Epidermal melanocyte (primary cell): ENCODE data around the gene C5orf24.
A peak's percentile ranks its signal among the peaks of the same experiment; 100 is the strongest.
"Not testable (repeated sequence)": the region's sequence is repeated elsewhere in the genome, so short reads cannot be mapped to it uniquely, and the experiment has no call there.

Experiments used
- DNase-seq: peaks from one replicate; pipeline ENCODE4 v3.0.0; 2011; ENCODE audit warnings: low spot score; ENCODE audit not compliant: insufficient read length

C5orf24 gene

DNA sequence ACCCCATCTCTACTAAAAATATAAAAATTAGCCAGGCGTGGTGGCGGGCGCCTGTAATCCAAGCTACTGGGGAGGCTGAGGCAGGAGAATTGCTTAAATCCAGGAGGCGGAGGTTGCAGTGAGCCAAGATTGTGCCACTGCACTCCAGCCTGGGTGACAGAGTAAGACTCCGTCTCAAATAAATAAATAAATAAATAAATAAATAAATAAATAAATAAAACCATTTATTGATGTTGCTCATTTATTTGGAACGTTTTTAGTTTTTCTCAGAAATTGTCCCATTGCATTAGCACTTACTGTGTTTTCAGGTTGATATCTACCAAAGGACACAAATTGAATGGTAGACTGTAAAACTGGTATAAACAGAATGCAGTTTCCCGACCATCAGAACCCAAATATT, 10.7 kb downstream of the C5orf24 start:
- DNase-seq, result not testable (repeated sequence)

DNA sequence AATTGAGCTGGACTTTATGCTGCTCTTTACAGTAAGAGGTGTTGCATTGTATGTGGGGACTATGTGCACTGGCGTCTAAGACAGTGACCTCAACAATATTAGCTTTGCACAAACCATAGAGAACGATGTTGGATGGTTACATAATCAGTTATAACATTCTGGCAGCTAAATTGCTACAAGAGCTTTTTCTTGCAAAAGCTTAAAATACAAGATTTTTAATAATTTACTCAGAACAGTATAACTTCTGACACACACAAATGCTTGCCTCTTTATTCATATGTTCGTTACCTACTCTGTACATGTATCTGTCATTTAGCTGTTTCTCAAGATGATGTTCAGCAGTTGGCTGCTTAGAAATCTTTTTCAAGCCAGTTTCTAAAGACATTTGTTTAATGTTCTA, 11.6 kb downstream of the C5orf24 start:
- no peak for DNase-seq

DNA sequence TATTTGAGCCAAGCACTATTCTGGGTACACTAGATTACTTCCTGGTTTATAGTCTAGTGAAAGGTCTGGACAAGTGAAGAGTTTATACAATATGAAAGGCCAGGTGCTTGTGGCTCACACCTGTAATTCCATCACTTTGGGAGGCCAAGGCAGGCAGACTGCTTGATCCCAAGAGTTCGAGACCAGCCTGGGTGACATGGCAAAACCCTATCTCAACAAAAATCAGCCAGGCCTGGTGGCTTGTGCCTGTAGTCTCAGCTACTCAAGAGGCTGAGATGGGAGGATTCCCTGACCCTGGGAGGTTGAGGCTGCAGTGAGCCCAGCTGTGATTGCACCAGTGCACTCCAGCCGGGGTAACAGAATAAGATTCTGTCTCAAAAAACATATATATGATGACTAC, 18.9 kb downstream of the C5orf24 start:
- no peak for DNase-seq

DNA sequence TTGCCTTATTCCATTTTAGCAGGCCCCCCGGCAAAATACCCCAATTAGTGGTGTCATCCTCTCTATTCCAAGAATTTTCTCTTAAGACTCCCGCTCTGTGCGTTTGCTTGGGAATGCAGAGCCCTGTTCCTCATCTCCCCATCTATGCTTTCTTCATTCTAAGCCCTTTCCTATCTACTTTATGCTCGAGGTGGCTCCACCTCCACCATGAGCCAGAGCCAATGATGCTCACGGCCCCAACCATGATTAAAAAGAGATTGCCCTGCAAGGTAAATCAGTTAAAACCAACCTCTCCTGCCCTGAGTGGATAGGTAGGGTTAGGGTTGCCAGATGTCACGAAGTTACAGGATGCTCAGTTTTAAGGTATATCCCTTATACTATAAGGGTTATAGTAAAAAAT, 27.7 kb downstream of the C5orf24 start:
- no peak for DNase-seq

DNA sequence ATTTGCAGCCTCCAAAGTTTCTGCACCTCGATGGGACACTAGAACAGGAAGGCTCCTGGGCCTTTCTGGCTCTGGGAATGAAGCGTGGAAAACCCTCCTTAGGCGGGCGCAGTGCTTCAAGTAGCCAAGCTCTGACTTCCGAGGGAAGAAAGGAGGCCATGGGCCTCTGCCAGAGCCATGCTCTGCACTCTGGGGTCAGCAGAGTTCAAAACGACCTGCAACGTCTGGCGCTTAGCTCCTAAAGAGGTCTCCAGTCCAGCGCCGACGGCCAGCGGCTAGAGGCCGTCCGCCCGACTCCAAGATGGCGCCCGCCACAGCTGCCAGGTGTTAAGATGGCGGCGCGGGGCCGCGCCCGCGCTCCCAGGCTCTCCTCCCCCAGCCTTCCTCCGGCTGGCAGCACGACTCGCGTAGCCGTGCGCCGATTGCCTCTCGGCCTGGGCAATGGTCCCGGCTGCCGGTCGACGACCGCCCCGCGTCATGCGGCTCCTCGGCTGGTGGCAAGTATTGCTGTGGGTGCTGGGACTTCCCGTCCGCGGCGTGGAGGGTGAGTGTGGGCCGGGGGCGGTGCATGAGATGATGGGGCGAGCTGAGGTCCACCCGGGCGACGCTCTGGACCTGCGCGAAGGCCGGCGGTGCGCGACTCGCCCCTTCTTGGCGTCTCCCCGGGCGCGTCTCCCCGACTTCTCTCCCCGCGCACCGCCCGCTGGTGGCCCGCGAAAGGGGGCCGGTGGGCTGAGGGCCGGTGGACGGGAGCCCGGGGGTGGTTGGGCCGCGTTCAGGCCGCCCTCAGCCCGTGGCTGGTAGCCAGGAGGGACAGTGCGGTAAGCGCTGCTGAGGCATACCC, 28.4 kb downstream of the C5orf24 start, which contains the start of gene TXNDC15:
Gene TXNDC15, plus strand, starts transcription at position 385 of the 844 bp plus-strand sequence. Its CDS starts 57 bp downstream, at position 442.
- DNase-seq, result peak; percentile 83

DNA sequence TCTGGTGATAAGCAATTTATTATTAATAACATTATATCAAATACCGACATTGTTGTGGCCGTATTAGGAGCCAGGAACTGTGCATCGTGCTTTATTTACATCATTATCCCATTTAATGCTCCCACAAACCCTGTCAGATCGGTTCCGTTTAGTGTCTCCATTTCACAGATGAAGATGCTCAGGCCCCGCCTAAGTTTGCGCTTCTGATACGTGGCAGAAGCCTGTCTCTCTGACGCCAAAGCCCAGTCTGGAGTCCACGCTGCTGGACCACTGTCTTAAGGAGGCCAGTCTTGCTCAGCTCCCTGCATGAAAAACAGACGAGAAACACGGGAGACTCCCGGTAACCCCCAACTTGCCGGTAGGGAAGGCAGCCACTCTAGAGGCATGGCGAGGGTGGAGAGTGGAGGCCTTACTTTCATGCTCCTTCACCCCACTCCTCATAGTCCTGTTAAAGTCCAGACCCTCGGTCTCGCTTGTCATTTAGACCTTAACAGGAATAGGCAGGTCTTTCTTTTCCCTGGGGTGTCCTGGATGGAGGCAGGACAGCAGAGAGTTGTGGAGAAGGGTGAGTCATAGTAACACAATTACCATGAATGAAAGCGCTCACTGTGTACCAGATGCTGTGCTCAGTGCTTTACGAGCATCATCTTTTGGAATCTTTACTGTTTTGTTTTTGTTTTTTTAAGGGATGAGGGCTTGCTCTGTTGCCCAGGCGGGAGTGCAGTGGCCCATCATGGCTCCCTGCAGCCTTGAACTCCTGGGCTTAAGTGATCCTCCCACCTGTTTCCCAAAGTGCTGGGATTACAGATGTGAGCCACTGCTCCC, 29.3 kb downstream of the C5orf24 start:
- peak; percentile 75 for DNase-seq

DNA sequence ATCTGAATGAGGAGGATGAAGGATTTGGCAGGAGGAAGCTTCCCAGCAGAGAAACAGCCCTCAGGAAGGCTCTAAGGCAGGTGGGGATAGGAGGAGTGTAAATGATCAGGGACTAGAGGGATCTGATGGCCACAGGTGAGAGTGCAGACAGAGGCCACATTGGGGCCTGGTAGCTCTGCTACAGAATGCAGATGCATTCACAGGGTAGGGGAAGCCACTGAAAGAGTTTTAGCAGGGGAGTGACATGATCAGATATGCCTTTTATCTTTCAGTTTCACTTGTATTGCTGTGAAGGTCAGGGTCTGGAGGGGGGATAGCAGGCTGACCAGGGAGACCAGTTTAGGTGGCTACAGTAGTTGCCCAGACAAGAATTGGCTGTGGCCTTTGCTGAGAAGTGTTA, 31.4 kb downstream of the C5orf24 start:
- DNase-seq, result no peak

DNA sequence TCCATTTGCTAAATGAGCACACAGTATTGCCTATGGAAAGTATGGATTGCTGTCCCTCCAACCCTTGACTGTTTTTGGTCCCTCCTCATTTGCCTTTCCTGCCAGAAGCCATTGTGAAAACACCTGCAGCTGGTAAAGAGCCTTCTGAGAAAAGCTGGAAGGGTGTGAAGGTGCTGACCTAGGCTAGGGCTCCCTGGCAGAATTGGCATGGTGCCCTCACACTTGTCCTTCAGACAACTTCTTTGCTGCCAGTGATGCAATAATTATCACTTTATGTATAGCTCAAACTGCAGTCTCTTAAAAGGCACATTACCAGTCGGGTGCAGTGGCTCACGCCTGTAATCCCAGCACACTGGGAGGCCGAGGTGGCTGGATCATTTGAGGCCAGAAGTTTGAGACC, 32.6 kb downstream of the C5orf24 start:
- no peak for DNase-seq

DNA sequence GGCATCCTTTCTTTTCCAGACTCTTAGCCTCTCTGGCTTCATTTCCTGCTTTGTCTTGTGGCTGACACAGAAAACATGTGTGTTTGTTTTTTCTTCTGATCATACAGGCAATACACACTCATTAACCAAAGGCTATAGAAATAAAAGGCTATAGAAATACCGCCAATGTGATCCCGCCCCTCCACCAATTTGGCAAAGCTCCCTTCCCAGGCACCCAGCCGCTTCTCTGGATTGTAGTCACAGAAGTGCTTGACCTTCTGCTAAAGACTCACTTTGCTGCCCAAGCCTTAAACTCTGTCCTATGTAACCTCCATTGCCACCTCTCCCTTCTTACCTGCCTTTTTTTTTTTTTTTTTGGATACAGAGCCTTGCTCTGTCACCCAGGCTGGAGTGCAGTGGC, 33.7 kb downstream of the C5orf24 start:
- no peak for DNase-seq

DNA sequence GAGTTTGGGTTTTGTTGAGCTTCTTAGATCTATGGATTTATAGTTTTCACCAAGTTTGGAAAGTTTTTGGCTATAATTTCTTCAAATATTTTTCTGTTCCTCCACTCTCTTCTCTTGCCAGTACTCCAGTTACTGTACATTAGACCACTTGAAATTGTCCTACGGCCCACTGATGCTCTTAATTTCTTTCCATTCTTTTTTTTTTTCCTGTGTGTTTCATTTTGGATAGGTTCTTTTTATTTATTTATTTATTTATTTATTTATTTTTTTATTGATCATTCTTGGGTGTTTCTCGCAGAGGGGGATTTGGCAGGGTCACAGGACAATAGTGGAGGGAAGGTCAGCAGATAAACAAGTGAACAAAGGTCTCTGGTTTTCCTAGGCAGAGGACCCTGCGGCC, 35.2 kb downstream of the C5orf24 start:
- not testable (repeated sequence) for DNase-seq

DNA sequence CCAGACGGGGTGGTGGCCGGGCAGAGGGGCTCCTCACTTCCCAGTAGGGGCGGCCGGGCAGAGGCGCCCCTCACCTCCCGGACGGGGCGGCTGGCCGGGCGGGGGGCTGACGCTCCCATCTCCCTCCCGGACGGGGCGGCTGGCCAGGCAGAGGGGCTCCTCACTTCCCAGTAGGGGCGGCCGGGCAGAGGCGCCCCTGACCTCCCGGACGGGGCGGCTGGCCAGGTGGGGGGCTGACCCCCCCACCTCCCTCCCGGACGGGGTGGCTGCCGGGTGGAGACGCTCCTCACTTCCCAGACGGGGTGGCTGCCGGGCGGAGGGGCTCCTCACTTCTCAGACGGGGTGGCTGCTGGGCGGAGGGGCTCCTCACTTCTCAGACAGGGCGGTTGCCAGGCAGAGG, 35.9 kb downstream of the C5orf24 start:
- not testable (repeated sequence) for DNase-seq

DNA sequence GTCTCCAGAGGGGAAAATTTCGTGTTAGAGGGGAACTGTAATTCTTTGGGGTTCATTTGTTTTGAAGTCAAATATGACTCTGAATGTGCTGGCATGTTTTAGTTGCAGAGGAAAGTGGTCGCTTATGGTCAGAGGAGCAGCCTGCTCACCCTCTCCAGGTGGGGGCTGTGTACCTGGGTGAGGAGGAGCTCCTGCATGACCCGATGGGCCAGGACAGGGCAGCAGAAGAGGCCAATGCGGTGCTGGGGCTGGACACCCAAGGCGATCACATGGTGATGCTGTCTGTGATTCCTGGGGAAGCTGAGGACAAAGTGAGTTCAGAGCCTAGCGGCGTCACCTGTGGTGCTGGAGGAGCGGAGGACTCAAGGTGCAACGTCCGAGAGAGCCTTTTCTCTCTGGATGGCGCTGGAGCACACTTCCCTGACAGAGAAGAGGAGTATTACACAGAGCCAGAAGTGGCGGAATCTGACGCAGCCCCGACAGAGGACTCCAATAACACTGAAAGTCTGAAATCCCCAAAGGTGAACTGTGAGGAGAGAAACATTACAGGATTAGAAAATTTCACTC, 41.9 kb downstream of the C5orf24 start:
- no peak for DNase-seq

DNA sequence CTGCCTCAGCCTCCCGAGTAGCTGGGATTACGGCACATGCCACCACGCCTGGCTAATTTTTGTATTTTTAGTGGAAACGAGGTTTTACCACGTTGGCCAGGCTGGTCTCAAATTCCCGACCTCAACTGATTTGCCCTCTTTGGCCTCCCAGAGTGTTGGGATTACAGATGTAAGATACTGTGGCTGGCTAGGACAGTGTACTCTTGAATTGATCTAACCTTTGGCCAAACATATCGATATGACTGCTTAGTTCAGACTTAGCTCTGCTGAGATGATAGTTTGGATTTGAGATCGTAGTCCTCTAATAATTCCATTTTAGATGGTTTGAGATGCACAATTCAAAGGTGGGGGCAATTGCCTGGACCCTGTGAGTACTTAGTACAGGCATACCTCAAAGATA, 43.6 kb downstream of the C5orf24 start:
- DNase-seq, result no peak

DNA sequence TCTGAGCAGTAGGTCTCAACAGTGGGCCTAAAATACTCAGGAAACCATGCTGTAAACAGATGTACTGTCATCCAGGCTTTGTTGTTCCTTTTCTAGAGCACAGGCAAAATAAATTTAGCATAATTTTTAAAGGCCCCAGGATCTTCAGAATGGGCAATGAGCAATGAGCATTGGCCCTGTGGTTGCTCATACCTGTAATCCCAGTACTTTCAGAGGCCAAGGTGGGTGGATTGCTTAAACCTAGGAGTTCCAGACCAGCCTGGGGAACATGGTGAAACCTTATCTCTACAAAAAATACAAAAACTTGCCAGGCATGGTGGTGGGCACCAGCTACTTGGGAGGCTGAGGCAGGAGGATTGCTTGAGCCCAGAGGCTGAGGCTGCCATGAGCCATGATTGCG, 45.7 kb downstream of the C5orf24 start:
- no peak for DNase-seq

DNA sequence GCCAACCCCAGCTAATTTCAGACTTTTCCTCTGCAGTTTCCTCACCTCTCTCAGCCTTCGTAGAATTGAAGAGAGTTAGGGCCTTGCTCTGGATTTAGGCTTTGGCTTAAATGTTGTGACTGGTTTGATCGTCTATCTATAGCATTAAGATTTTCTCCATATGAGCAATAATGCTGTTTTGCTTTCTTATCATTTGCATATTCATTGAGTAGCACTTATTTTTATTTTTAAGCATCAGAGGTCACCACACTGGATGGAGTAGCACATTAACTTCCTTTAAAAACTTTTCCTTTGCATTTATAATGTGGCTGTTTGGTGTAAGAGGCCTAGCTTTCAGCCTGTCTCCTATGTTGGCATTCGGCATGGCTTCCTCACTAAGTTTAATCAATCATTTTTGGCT, 46.5 kb downstream of the C5orf24 start:
- no peak for DNase-seq

DNA sequence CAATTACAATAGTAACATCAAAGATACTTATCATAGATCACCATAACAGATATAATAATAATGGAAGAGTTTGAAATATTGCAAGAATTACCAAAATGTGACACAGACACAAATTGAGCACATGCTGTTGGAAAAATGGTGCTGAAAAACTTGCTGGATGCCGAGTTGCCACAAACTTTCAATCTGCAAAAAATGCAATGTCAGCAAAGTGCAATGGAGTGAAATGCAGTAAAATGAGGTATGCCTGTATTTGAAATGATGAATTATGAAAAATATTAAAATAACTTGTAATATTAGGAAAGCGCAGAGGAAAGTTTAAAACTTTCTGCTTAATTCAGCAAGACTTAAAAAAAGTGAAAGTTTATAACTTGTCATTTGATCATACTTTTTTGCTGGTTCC, 47.2 kb downstream of the C5orf24 start:
- no peak for DNase-seq

DNA sequence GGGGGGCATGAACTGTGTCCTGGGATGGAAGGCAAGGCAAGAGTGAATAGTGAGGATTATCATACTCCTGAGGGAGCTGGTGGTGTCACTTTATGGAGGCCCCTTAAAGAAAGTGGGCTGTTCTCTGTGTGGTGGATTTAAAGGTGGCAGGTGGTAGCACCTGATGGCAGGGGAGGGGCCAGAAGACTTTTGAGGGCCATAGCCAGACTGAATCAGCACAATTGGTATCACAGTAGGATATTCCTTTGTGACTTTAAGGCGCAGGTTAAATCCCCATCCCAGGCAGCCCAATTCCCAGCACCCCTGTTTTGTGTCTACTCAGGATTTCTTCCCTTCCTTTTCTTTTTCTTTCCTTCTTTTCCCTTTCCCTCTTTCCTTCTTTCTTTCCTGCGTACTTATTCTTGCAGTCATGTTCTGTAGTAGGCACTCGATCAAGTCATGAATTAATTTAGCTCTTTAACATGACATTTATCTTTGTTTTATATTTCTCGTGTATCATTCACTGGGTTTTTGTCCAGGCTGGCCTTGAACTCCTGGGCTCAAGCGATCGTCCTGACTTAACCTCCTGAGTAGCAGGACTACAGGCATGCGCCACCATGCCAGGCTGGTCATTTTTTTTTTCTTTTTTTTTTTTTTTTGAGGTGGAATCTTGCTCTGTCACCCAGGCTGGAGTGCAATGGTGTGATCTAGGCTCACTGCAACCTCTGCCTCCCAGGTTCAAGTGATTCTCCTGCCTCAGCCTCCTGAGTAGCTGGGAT, 48.2 kb downstream of the C5orf24 start:
- no peak for DNase-seq

DNA sequence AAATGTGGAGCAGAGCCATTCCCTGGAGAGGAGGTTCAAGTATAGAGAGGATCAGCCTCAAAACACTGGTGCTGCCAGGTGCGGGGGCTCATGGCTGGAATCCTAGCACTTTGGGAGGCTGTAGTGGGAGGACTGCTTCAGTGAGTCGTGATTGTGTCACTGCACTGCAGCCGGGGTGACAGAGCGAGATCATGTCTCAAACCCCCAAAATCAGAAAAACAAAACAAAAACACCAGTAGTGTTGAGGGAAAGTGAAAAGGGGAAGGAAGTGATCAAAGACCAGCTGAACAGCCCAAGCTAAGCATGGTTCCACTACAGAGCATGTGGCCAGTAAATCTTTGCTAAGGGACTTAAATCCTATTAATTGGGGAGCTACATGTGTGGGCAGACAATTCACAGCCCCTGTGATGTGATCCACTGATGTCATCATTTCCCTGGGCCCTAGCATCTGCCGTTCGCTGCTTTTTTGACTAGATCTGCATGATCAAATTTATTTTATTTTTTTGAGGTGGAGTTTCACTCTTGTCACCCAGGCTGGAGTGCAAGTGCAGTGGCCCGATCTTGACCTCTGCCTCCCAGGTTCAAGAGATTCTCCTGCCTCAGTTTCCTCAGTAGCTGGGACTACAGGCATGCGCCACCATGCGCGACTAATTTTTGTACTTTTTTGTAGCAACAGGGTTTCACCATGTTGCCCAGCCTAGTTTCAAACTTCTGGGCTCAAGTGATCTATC, 56.5 kb downstream of the C5orf24 start:
- no peak for DNase-seq

DNA sequence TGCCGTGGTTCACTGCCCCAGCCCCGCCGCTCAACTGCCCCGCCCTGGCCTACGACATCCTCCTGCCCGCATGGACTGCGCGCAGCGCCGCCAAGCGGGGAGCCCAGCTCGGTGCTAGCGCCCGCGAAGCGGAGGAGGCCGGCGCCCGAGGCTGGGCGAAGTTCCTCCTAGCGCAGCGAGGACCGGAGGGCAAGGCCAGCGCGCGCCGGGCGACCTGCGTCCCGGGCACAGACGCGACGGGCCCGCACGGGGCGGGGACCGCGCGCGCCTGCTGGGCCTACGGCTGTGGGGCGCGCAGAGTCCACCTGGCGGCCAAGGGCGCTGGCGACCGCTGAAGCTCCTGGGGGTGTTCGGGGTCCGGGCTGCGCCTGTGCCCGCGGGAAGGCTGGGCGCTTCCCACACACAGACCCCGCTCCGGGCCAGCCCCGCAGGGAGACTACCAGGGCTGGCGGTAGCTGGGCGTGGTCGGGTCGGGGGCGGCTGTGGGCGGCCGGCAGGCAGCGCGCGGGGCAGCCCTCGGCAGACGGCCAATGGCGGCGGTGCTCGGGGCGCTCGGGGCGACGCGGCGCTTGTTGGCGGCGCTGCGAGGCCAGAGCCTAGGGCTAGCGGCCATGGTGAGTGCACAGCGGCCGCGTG, 59.0 kb downstream of the C5orf24 start, which contains the start of gene PCBD2:
Gene PCBD2, plus strand, starts transcription at position 522 of the 636 bp plus-strand sequence. Its CDS starts 9 bp downstream, at position 531.
- DNase-seq, result peak; percentile 76
